ENCODE results near the gene CFAP100. TPM values are rescaled to one million over a fixed set of nuclear protein-coding genes. Genes with fewer than 3 reads are reported as not detected.

Gene CFAP100
- total RNA-seq, 1 donor from 2014 or later = not detected

- Mint-ChIP-seq H3K27me3 (ENCODE audit: low read depth) (peaks cover 1% of the 10 kb centered on the region), H3K27ac (no peak overlapping the region), H3K4me3 (no peak overlapping the region), H3K9me3 (no peaks in the 10 kb centered on the region), H3K36me3 (no peaks in the 10 kb centered on the region), H3K4me1 (peaks cover 15% of the 10 kb centered on the region)
- no peak for DNase-seq (ENCODE audit: low spot score in 2 of 2, unreplicated experiment in 2 of 2)
- no peak for TF ChIP-seq CTCF (IDR thresholded peaks at IDR 0.05; ENCODE audit: unreplicated experiment)
Measured at GRCh38 chr3:126484662-126485061, 90.0 kb downstream of the CFAP100 start.

GRCh38 chr3:126485176-126485897, 90.6 kb downstream of the CFAP100 start:
- no peak for DNase-seq (ENCODE audit: low spot score in 2 of 2, unreplicated experiment in 2 of 2)
- peaks cover 15% of the 10 kb centered on the region for H3K4me1 Mint-ChIP-seq
- no peaks in the 10 kb centered on the region for H3K9me3 Mint-ChIP-seq
- H3K27ac Mint-ChIP-seq = no peak overlapping the region
- no peak overlapping the region for H3K4me3 Mint-ChIP-seq
- no peak for TF ChIP-seq CTCF (IDR thresholded peaks at IDR 0.05; ENCODE audit: unreplicated experiment)
- H3K36me3 Mint-ChIP-seq = no peaks in the 10 kb centered on the region
- peaks cover 1% of the 10 kb centered on the region for H3K27me3 Mint-ChIP-seq (ENCODE audit: low read depth)

- no peak for DNase-seq (ENCODE audit: low spot score in 2 of 2, unreplicated experiment in 2 of 2)
Measured at GRCh38 chr3:126485956-126486355, 91.2 kb downstream of the CFAP100 start.

More at GRCh38 chr3:126485956-126486355, 91.2 kb downstream of the CFAP100 start:
- H3K4me1 Mint-ChIP-seq = peaks cover 15% of the 10 kb centered on the region
- no peak overlapping the region for H3K27ac Mint-ChIP-seq
- H3K27me3 Mint-ChIP-seq (ENCODE audit: low read depth) = peaks cover 1% of the 10 kb centered on the region
- no peaks in the 10 kb centered on the region for H3K9me3 Mint-ChIP-seq
- H3K36me3 Mint-ChIP-seq = no peaks in the 10 kb centered on the region
- H3K4me3 Mint-ChIP-seq = no peak overlapping the region
- TF ChIP-seq CTCF (IDR thresholded peaks at IDR 0.05; ENCODE audit: unreplicated experiment) = no peak

Other genes starting within 250 kb of the CFAP100 start
- 1.0 to 1.6 TPM (median 1.2 TPM) in 3 replicates for gene ALDH1L1, start 214.3 kb upstream of the CFAP100 start, total RNA-seq
- 1.1 to 1.9 TPM (median 1.4 TPM) in 3 replicates for gene KLF15, start 37.5 kb upstream of the CFAP100 start, total RNA-seq
- gene ZXDC, start 81.0 kb downstream of the CFAP100 start, total RNA-seq = 33.3 to 34.2 TPM (median 33.7 TPM) in 3 replicates
- 0.11 to 0.13 TPM in 2 of 3 replicates, not detected in the other for gene UROC1, start 122.9 kb downstream of the CFAP100 start, total RNA-seq
- gene CHST13, start 129.2 kb downstream of the CFAP100 start, total RNA-seq = not detected in 3 replicates
- 0.22 to 0.38 TPM in 2 of 3 replicates, not detected in the other for gene C3orf22, start 164.0 kb downstream of the CFAP100 start, total RNA-seq

All from mesothelial cell of epicardium (in vitro differentiated cells).